Right cardiac atrium (tissue), 5 donors: ENCODE measurements around the gene JDP2. TPM values are rescaled to one million over a fixed set of nuclear protein-coding genes. Genes with fewer than 3 reads are reported as not detected.

Experiments used
- ATAC-seq, 2 donors: fragments of 200-7000 bp; cut with Tn5 transposase; one replicate each; pipeline versions ENCODE4 v1.8.0 to v1.9.1; 2020; ENCODE audit warnings: moderate library complexity in 2 of 2, mild to moderate bottlenecking in 1 of 2
- DNase-seq, 3 donors: peaks; one replicate each; pipeline ENCODE4 v3.0.0-alpha.2; 2020
- H3K27ac ChIP-seq: one replicate; pipeline ENCODE4 v1.5.1; 2013; ENCODE audit warnings: mild to moderate bottlenecking, low read length, control low read depth, moderate library complexity
- H3K27me3 ChIP-seq: one replicate; pipeline ENCODE4 v1.6.1; 2013; ENCODE audit not compliant: control insufficient read depth, insufficient read depth
- H3K4me1 ChIP-seq: one replicate; pipeline ENCODE4 v1.6.1; 2013; ENCODE audit warnings: low read length; ENCODE audit not compliant: control insufficient read depth, insufficient read depth
- H3K4me3 ChIP-seq: one replicate; pipeline ENCODE4 v1.5.1; 2013; ENCODE audit warnings: low read length, control low read depth
- H3K9me3 ChIP-seq: one replicate; pipeline ENCODE4 v1.6.1; 2013; ENCODE audit warnings: low read length; ENCODE audit not compliant: control insufficient read depth
- WGBS: extraction: QIAGEN DNeasy Blood & Tissue Kit; methylation state at CpG from one replicate; pipeline ENCODE4 v1.1.7; 2013; 5-methylcytosine and 5-hydroxymethylcytosine counted together
- intact Hi-C, 4 donors: fragments of 100-400 bp; cut with DNase I; formaldehyde crosslinking; loops; one replicate each; pipeline versions ENCODE4 v1.11.0 to v1.14.0; 2022 to 2023
- polyA plus RNA-seq: library from polyadenylated mRNA; stranded (reverse); fragments of 200-250 nt; gene quantifications from one replicate; pipeline ENCODE4 v1.2.3, GENCODE V29; 2013
- total RNA-seq, 4 donors: library from RNA; stranded (reverse); fragmentation: NEBNext Ultra II Directional; extraction: Animal tissue kit (Norgen Biotek cat#: 25700); gene quantifications; one replicate each; pipeline ENCODE4 v1.2.1, GENCODE V29; 2021
- donor health status: healthy with polysubstance abuse.
- donor health status: DM: no; HTN: yes; CAD: no.
- donor health status: DM: no; HTN: no; CAD: no.
- donor health status: DM: no; HTN: yes; CAD: no; lungs with severe emphysema.
- donor health status: DM: yes; HTN: yes; CAD: no.

Gene JDP2
- total and polyA plus RNA-seq, 5 donors: 28.3 to 42.2 (median 39.2) TPM

- 87% methylated on average over 4 of the region's 4 CpGs for WGBS
Measured at GRCh38 chr14:75496755-75497154, 68.9 kb downstream of the JDP2 start.

GRCh38 chr14:75497191-75497590 lies 69.4 kb downstream of the JDP2 start:
- Histone ChIP-seq H3K27ac (no peak overlapping the region), H3K4me3 (no peak overlapping the region), H3K9me3 (no peaks in the 10 kb centered on the region), H3K27me3 (no peaks in the 10 kb centered on the region), H3K4me1 (no peaks in the 10 kb centered on the region)
- ATAC-seq (no peak), DNase-seq (no peak)
- WGBS: 84% methylated on average over 4 of the region's 4 CpGs
- intact Hi-C loops: loop anchor here in 1 of 4 donors (10.0 kb wide), 1 partner anchor 362 kb away; no protein-coding TSS in a partner anchor

More at GRCh38 chr14:75496755-75497154, 68.9 kb downstream of the JDP2 start:
- H3K4me3 ChIP-seq: no peak overlapping the region
- ATAC-seq (no peak), DNase-seq (no peak)
- no peaks in the 10 kb centered on the region for H3K4me1 ChIP-seq
- no peaks in the 10 kb centered on the region for H3K27me3 ChIP-seq
- H3K27ac ChIP-seq: no peak overlapping the region
- intact Hi-C loops: loop anchor here in 1 of 4 donors (10.0 kb wide), 1 partner anchor 362 kb away; no protein-coding TSS in a partner anchor
- H3K9me3 ChIP-seq: no peaks in the 10 kb centered on the region

GRCh38 chr14:75497701-75498100 lies 69.9 kb downstream of the JDP2 start:
- H3K4me3 ChIP-seq: no peak overlapping the region
- no peaks in the 10 kb centered on the region for H3K9me3 ChIP-seq
- intact Hi-C loops: loop anchor here in 1 of 4 donors (10.0 kb wide), 1 partner anchor 363 kb away; no protein-coding TSS in a partner anchor
- ATAC-seq: no peak
- no peaks in the 10 kb centered on the region for H3K27me3 ChIP-seq
- H3K4me1 ChIP-seq: no peaks in the 10 kb centered on the region
- H3K27ac ChIP-seq: no peak overlapping the region
- DNase-seq: no peak
- 93% methylated on average over 11 of the region's 11 CpGs for WGBS

- Histone ChIP-seq H3K9me3 (no peaks in the 10 kb centered on the region), H3K4me3 (no peak overlapping the region), H3K27ac (no peak overlapping the region), H3K4me1 (no peaks in the 10 kb centered on the region), H3K27me3 (no peaks in the 10 kb centered on the region)
- no peak for DNase-seq
- WGBS: 91% methylated on average over 16 of the region's 16 CpGs
- ATAC-seq: no peak
- intact Hi-C loops: loop anchor here in 1 of 4 donors (10.0 kb wide), 1 partner anchor 364 kb away; no protein-coding TSS in a partner anchor
Measured at GRCh38 chr14:75499084-75499875, 71.5 kb downstream of the JDP2 start.

- Histone ChIP-seq H3K4me1 (no peaks in the 10 kb centered on the region), H3K27me3 (no peaks in the 10 kb centered on the region), H3K4me3 (no peak overlapping the region), H3K9me3 (no peaks in the 10 kb centered on the region), H3K27ac (no peak overlapping the region)
- DNase-seq (no peak), ATAC-seq (no peak)
- 95% methylated on average over 3 of the region's 3 CpGs for WGBS
- intact Hi-C loops: no loop called here
Measured at GRCh38 chr14:75501080-75501479, 73.3 kb downstream of the JDP2 start.

DNA sequence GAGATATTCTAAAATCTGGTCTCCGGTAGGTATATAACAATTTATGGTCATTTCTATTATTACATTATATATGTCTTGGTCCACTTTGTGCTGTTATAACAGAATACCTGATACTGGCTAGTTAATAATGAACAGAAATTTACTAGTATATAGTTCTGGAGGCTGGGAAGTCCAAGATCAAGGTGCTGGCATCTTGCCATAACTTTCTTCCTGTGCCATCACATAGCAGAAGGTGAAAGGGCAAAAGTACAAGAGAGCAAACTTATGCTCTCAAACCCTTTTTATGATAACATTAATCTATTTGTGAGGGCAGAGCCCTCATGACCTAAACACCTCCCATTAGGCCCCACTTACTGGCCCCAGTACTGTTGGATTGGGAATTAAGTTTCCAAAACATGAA lies 76.6 kb downstream of the JDP2 start:
- no peak for ATAC-seq
- Histone ChIP-seq H3K9me3 (no peaks in the 10 kb centered on the region), H3K27me3 (no peaks in the 10 kb centered on the region), H3K27ac (no peak overlapping the region), H3K4me1 (no peaks in the 10 kb centered on the region), H3K4me3 (no peak overlapping the region)
- intact Hi-C loops: no loop called here
- no peak for DNase-seq
- 95% methylated on average over 1 of the region's 1 CpG for WGBS

DNA sequence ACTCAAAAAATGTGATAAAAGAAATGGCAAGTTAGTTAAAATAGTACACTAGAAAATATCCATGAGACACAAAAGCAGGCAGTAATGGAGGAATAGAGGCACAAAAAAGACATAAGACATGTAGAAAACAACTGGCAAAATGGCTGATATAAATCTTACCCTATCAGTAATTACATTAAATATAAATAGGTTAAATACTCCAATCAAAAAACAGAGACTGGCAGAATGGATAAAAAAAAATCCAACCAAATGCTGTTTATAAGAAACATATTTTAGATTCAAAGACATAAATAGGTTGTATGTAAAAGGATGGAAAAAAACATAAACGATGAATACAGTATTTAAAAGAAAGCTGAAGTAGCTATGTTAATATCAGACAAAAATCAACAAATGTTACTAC lies 79.1 kb downstream of the JDP2 start:
- DNase-seq (no peak), ATAC-seq (no peak)
- no peaks in the 10 kb centered on the region for H3K9me3 ChIP-seq
- no peaks in the 10 kb centered on the region for H3K4me1 ChIP-seq
- intact Hi-C loops: no loop called here
- H3K27ac ChIP-seq: no peak overlapping the region
- 89% methylated on average over 1 of the region's 1 CpG for WGBS
- no peak overlapping the region for H3K4me3 ChIP-seq
- H3K27me3 ChIP-seq: no peaks in the 10 kb centered on the region

DNA sequence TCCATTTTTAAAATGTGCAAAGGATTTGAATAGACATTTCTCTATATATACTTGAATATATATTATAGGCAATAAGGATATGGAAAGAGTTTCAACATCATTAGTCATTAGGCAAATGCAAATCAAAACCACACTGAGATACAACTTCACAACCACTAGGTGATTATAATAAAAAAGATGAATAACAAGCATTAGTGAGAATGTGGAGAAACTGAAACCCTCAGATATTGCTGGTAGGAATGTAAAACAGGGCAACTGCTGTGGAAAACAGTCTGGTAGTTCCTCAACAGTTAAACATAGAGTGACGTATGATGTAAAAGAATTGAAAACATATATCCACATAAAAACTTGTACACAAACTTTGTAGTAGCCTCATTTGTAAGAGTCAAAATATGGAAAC lies 82.7 kb downstream of the JDP2 start:
- Histone ChIP-seq H3K4me1 (no peaks in the 10 kb centered on the region), H3K9me3 (no peaks in the 10 kb centered on the region), H3K4me3 (no peak overlapping the region), H3K27ac (no peak overlapping the region), H3K27me3 (no peaks in the 10 kb centered on the region)
- intact Hi-C loops: no loop called here
- 93% methylated on average over 1 of the region's 1 CpG for WGBS
- no peak for DNase-seq
- ATAC-seq: no peak

- intact Hi-C loops: no loop called here
- DNase-seq (no peak), ATAC-seq (no peak)
- Histone ChIP-seq H3K4me3 (no peak overlapping the region), H3K27me3 (no peaks in the 10 kb centered on the region), H3K9me3 (no peaks in the 10 kb centered on the region), H3K27ac (no peak overlapping the region), H3K4me1 (no peaks in the 10 kb centered on the region)
Measured at GRCh38 chr14:75511201-75511600, 83.4 kb downstream of the JDP2 start.

GRCh38 chr14:75513911-75514672 lies 86.3 kb downstream of the JDP2 start:
- Histone ChIP-seq H3K9me3 (no peaks in the 10 kb centered on the region), H3K27me3 (no peaks in the 10 kb centered on the region), H3K4me3 (no peak overlapping the region), H3K27ac (no peak overlapping the region), H3K4me1 (no peaks in the 10 kb centered on the region)
- ATAC-seq (peak in 1 of 2 donors; percentile 35), DNase-seq (no peak)
- WGBS: 90% methylated on average over 12 of the region's 12 CpGs
- intact Hi-C loops: no loop called here
